Pons (tissue), 1 donor: Measurements from ENCODE around the gene HIP1.
A peak's percentile ranks its signal among the peaks of the same experiment; 100 is the strongest.
"Not testable (repeated sequence)": the region's sequence is repeated elsewhere in the genome, so short reads cannot be mapped to it uniquely, and the experiment has no call there.

Experiments used
- DNase-seq: peaks from one replicate; pipeline ENCODE4 v3.0.0-alpha.2; 2016; ENCODE audit warnings: low spot score

HIP1 gene

DNA sequence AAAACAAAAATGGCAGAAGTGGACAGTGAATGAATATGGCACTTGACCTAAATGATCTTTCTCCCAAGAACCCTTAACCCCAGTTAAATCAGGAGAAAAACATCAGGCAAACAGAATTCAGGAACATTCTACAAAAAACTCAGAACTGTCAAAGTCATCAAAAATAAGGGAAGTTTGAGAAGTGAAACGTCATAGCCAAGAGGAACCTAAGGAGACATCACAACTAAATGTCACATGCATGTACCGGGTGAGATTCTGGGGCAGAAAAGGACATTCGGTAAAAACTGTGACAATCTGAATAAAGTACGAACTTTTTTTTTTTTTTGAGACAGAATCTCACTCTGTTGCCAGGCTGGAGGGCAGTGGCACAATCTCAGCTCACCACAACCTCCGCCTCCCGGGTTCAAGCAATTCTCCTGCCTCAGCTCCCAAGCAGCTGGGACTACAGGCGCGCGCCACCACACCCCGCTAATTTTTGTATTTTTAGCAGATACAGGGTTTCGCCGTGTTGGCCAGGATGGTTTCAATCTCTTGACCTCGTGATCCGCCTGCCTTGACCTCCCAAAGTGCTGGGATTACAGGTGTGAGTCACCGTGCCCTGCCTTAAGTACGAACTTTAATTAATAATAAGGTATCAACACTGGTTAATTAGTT, 169.0 kb downstream of the HIP1 start:
- DNase-seq = peak; percentile 50

DNA sequence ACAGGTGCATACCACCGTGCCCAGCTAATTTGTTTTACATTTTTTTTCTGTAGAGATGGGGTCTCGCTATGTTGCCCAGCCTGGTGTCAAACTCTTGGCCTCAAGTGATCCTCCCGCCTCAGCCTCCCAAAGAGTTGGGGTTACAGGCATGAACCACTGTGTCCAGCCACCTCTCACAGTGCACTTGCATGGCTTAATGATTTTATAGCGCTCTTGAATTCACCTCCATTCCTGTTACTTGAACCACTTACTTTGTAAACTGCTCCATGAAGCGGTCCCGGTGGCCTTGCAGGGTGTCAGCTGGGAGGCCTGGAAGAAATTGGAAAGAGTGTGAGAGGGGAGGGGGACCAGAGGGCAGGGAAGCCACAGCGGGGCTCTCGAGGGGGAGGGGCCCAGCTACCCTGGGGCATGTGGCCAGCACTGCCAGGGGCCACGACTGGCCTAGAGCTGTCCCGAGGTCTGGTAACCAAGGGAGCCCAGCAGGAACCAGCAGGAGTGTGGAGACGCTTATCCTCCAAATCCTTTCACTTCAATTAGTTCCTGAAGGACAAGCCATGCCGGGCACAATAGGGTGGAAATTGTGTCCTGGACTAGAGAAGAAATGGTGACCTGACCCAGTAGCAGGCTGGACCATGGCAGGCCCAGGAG, 170.7 kb downstream of the HIP1 start:
- peak; percentile 9 for DNase-seq

DNA sequence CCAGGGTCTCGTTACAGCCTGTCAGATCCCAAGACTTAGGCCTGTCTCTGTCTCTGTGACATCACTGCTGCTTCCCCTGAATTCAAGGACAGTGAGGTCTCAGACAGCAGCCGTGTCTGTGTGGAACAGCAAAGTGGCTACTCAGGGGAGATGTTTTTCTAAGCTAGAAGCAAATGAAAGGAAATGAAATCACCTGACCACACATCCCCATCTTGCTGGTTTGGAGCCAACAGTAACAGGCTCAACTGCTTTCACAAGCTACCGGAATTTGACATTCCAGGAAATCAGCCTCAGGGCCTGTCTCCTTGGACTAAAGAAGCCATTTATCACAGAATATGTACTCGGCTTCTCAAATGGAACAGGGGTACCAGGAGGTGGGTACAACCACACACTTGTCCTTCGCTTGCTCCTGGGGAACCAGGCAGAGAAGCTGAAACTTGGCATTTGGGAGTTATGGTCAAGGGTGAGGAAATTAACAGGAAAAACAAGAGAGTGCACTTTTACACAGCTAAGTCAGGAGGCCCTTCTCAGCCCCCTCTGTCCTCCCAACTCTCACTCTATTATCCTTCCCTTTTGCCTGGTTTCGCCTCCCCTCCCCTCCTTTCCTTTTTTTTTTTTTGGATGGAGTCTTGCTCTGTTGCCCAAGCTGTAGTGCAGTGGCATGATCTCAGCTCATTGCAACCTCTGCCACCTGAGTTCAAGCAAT, 173.5 kb downstream of the HIP1 start:
- DNase-seq = peak; percentile 46

DNA sequence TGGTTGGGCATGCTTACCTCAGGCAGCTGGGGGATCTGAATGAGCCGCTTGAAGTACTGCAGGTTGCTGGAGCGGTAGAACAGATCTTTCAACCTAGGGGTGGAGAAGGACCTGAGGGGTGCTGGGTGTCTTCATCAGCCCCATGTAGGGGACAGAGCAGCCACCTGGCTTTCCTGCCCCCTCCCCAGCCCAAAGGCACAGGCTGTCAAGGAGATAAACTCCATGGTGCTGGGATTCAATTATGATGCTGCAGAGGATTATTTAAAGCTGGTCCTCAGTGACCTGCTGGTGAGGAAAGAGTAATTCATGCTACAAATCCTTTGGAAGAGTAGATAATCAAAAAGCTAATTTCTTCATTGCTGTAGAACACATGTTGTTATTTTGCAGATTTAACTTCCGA, 175.6 kb downstream of the HIP1 start:
- no peak for DNase-seq

DNA sequence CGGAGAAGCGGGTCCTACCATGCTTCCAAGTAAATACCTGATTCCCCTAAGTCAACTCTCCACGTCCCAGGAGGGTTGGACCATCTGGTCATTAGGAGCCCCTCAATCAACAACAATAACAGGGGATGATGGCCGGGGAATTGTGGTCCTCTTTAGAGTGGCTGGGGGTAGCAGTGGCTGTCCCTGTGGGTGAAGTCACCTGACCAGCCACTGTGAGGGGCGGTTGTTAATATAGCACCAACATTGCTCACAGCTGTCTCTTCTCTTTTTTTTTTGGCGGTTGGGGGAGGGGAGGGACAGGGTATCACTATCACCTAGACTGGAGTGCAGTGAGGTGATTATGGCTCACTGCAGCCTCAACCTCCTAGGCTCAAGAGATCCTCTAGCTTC, 178.8 kb downstream of the HIP1 start:
- no peak for DNase-seq

DNA sequence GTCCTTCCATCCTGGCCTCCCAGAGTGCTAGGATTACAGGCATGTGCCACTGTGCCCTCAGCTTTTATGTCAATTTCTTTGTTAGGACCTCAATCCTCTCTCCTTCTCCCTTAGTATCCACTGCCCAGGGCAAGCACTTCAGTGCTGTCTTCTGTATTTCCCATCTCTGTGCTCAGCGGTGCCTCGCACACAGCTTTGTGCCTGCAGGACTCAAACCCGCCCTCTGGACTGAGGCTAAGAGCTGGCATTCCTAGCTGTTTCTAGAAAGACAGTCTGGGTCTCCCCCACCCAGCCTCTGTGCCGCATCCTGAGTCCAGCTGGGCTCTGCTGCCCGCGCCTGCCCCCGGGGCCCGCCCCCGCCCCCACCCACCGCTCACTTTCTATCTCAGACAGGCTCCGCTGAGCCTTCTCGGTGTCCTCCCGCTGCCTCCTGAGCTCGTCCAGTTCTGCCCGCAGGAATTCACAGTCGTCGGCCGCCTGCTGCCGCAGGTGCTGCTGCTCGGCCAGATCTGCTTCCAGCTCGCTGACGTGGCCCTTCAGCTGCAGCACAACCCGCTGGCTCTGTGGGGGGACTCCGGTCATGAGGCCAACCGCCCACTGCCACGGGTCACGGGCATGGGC, 179.3 kb downstream of the HIP1 start:
- DNase-seq = no peak

DNA sequence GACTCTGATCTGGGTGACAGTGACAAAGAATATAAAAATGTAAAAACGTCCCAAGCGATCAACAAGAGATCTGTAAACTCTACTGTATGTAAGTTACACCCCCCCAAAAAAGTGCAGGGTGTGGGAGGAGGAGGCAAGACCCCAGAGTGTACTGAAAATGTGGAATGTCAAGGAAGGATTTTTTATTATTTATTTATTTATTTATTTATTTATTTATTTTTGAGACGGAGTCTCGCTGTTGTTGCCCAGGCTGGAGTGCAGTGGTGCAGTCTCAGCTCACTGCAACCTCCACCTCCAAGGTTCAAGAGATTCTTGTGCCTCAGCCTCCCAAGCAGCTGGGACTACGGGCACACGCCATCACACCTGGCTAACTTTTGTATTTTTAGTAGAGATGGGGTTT, 181.9 kb downstream of the HIP1 start:
- DNase-seq = not testable (repeated sequence)

DNA sequence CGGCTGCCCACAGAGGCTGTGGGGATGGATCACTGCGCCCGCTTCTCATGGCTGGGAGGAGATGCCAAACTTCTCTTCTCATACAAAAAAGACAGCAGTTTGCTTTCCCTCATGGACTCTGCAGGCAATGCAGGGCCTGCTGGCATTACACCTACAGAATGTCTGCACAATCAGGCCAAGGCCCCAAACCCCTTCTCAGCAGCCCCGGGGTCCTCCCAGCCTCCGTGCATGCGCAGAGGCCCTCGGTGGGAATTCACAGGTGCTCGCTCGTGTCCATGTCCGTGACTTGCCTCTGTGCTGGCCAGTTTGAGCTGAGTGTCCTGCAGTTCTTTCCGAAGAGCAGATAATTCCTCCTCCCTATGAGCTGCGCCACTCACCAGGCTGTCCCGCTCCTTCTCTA, 183.0 kb downstream of the HIP1 start:
- DNase-seq = no peak

DNA sequence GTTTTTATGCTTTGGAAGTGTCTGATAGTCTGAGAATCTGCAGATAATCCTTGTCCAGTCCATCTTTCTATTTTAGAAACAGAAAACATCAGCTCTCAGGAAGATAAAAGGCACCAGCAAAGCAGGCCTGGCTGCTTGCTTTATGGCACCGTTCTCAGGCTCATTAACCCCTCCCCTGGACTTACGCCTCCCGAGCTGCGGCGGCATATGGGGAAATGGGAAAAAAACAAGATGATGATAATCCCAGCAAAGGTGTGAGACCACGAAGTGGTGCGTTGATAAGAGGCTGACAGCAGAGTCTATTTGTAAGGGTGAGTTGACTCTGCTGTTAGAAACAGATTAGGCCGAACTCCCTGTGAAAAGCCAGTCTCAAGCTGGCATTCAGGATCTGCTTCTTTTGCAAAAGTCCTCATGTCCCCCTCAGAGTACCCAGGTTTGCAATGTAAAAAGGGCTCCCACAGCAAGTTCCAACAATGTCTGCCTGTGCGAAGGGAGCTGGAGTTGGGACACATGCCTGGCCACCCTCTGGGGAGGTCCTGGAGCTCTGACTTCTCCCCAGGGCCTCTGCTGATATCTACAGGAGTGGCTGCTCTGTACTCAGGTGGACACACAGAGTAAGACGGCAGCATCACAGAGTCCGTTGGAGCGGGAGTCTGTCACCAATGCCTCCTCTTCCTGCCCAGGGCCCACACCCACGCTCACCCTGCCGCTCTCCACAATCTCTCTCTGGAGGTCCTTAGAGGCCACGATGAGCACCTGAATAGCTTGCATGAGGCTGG, 192.3 kb downstream of the HIP1 start:
- no peak for DNase-seq

DNA sequence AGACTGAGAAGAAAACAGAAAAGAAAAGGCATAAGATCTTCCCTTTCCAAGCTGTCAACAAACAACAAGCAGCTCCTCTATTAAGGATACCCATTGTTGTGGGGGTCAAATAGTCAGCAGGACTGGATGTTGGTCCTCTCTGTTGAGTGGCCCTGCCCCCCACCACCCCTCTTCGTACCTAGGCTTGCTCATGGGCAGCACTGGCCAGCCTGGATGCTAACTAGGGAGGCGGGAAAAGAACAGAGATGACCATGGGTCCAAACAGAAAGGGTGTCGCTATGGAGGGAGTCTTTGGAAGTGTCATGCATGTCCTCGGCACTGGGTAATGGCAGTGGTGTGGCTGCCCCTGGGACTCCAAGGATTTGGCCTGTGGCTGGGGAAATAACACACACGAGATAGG, 201.0 kb downstream of the HIP1 start:
- no peak for DNase-seq

DNA sequence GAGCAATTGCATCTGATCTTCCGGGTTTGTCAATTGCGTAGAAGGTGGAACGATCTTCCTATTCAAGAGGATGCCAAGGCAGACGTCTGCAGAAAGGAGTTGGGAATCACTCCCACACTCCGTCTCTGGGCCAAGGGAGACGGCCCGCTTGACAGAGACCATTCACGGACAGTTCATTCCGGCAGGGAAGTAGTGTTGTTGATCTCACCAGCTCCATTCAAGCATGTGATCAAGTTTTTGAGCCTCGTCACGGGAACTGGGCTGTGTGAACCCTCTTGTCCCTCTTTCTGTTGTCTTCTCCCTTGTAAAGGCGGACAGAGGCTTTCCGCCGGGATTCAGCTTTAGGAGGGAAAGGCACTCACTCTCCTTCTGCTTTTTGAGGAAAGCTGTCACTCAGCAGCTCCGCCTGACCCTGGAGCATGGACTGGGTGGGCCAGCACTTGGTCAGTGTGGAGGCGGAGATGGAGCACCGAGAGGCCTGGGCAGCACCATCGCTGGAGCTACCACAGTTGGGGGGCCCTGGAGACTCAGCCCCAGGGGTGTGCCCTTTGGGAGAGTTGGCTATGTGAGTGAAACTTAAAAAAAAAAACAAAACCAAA, 201.7 kb downstream of the HIP1 start:
- peak; percentile 48 for DNase-seq

DNA sequence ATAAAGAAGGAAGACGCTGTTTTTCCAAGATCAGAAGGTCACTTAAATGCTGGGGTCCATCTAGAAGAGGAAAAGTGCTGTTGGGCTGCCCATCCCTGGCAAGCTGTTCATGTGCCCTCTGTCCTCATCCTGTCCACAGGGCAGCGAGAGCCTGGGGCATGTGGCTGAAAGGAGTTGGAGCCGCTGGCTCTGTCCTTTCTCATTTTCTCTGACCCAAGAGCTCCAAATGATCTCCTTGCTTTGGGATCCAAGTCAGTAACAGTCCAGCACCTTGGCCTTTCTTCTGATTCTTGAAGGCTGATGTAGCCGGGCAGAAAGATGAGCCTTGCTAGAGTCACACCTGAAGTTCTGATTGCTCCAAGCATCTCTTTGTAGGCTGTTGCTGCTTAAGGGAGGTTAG, 202.2 kb downstream of the HIP1 start:
- no peak for DNase-seq

DNA sequence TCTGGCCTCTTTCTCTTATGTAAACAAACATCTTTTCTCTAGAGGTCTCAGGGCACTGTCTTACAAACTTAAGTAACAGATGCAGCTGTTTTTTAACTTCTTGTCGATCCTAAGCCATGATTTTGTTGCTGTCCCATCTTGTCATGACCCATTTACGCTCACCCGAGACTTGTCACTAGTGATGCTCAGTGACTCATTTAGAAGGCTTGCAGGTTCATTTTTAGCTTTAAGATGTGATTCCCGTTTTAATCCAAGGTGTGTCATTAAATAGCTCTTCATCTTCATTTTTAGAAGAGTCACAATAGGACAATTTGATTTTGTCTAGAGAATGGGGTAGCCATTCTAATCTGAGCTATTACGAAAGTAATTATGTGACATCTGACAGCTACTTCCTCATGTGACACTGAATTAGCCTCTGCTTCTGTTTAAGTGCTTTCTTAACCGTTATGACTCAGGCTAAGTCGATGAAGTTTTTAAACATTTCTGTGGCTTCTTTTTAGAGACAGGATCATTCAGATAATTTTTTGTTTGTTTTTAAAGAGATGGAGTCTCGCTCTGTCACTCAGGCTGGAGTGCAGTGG, 203.9 kb downstream of the HIP1 start:
- DNase-seq = peak; percentile 14

DNA sequence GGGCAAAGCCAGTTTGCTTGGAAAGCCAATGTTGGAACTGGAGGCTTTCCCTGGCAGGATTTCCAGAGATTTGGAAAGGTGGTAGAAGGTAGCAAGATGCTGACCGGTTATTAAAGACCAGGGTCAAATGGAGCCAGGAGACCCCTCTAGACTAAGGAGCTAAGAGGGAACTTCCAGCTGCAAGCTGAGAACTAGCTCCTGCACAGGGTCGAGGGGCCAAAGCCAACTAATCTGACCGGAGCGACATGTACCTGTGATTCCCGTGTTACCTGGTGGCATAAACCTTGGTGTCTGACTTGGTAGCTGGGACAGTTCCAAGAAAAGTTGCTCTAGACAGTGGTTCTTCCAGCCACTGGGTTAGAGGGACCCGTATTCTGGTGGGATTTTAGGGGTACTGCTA, 204.8 kb downstream of the HIP1 start:
- DNase-seq = no peak

DNA sequence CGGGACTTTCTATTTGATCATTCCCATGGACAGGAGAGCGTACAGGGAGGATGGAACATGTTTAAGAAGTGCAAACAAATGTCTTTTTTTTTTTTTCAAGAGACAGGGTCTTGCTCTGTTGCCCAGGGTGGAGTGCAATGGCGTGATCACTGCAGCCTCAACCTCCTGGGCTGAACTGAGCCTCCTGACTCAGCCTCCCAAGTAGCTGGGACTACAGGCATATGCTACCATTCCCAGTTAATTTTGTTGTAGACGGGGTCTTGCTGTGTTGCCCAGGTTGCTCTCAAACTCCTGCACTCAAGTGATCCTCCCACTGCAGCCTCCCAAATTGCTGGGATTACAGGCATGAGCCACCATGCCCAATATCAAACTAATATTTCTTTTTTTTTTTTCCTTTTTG, 206.1 kb downstream of the HIP1 start:
- no peak for DNase-seq

DNA sequence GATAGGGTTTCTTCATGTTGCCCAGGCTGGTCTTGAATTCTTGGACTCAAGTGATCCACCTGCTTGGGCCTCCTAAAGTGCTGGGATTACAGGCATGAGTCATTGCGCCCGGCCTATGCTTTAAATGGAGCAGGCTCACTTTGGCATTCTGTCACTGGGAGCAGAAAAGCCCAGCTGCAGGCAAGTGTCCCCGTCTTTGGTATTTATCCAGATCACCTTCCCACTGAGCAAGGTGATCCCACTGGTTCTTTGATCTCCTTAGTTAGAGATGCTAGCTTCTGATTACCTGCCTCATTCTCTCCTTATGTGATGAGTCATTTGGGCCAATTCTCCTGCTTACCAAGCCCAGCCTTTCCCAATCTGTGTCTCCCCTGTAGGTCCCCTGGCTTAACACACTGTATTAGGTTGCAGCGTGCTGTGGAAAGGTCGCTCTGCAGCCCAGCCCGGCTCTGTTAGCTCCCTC, 207.4 kb downstream of the HIP1 start:
- DNase-seq = no peak

DNA sequence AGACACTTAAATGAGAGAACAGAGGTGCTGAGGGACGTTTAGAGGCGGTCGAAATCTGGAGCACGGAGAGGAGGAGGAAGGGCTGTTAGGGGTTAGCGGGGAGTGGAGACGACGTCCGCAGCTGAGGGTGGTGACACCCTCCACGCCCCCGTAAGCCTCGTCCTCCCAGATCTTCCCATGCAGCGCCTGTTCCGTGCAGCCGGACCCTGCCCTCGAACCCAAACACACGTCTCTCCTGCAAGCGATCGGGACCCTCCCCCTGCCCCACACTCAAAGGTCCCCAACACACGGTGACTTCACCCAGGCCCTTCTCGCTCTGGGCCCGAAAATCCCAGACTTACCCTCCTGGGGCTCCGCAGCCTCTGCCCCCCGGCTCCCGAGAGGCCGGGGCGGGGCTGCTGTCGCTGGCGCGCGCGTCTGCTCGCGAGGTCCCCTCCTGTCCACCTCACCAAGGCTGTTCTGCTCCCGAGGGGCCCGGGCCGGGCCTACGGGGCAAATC, 211.5 kb downstream of the HIP1 start:
- DNase-seq = not testable (repeated sequence)

DNA sequence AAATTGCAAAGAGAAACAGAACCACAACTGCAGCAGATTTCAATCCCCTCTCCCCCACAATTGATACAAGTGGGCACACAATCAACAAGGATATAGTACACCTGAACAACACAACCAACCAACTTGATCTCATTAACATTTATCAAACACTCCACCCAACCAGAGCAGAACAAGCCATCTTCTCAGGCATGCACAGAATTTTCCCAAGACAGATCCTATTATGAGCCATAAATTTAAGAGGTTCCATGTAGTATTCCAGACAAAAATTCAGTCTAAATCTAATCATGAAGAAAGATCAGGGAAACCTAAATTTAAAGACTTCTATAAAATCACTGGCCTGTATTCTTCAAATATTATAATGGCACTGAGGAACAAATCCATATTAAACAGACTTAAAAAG, 217.0 kb downstream of the HIP1 start:
- not testable (repeated sequence) for DNase-seq

DNA sequence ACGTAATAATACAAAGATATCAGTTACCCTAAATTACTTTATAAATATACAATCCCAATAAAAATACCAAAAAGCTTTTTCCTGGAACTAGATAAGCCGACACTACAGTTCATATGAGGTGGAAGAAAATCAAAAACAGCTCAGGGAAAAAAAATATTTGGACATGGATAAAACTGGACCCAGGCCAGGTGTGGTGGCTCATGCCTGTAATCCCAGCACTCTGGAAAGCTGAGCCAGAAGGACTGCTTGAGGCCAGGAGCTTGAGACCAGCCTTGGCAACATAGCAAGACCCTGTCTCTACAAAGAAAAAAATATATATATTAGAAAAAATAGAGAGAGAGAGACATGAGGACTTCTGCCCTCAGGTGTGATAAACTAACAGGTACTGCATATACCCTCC, 219.9 kb downstream of the HIP1 start:
- DNase-seq = not testable (repeated sequence)

DNA sequence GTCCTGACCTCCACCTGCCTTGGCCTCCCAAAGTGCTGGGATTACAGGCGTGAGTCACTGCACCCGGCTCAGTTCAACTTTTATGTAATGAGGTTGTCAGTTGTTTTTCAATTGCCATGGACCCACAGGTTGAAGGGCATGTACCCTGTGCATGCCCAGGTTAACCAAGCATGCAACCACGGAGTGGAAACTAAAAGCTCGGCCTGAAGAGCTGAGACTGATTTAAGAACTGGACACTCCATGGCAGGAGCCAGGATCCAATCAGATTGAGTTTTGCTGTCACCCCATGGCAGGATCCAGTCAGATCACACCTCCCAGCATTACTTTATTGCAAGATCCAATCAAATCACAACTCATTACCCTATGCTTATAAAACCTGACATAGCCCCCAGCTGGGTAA, 229.7 kb downstream of the HIP1 start:
- DNase-seq = not testable (repeated sequence)

DNA sequence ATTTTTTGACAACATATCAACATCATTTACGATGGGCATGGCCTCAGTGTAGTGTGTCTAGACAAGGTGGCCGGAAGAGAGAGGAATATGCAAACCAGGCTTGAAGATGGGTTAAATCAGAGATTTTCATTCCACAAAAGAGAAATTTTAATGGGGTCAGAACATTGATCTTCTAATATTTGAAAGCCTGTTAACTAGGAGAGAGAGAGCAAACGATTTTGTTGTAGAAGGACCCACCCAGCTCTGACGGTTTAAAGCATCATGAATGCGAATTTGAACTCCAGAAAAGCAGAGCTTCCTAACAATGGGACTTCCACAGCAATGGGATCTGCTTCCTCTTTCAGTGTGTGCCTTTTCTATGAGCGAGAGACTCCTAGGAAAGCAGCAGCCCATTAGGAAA, 246.7 kb downstream of the HIP1 start, which contains the start of gene SPDYE5:
SPDYE5 (plus strand) TSS at position 301 of the 400 bp plus-strand sequence. CDS start 1,728 bp downstream, outside the sequence.
- DNase-seq = not testable (repeated sequence)
